HG03432 (cell line): ENCODE data around the gene IFRD1.

Experiments used
- ATAC-seq: cut with Tn5 transposase; IDR thresholded peaks from one replicate; pipeline ENCODE4 v1.9.1; 2021; ENCODE audit warnings: mild to moderate bottlenecking, moderate library complexity; ENCODE audit not compliant: unreplicated experiment

Gene IFRD1

GRCh38 chr7:112449902-112450806 is at the start of gene IFRD1:
TSS of gene IFRD1 (plus strand) at chr7:112450460. CDS start at chr7:112450689, 229 bp downstream.
- ATAC-seq = peak; percentile 77

- no peak for ATAC-seq
Observed at GRCh38 chr7:112404321-112404720, 45.9 kb upstream of the IFRD1 start.

GRCh38 chr7:112405286-112405685 is 45.0 kb upstream of the IFRD1 start:
- ATAC-seq = no peak

- no peak for ATAC-seq
Observed at GRCh38 chr7:112407261-112407660, 43.0 kb upstream of the IFRD1 start.

- ATAC-seq = no peak
Observed at GRCh38 chr7:112410092-112410491, 40.2 kb upstream of the IFRD1 start.

- ATAC-seq = no peak
Observed at GRCh38 chr7:112411186-112411795, 39.0 kb upstream of the IFRD1 start.

GRCh38 chr7:112414855-112415490 is 35.3 kb upstream of the IFRD1 start:
- ATAC-seq = peak; percentile 68

- ATAC-seq = no peak
Observed at GRCh38 chr7:112416127-112416526, 34.1 kb upstream of the IFRD1 start.

- ATAC-seq = no peak
Observed at GRCh38 chr7:112419543-112420130, 30.6 kb upstream of the IFRD1 start.

- no peak for ATAC-seq
Observed at GRCh38 chr7:112420236-112420861, 29.9 kb upstream of the IFRD1 start.

- ATAC-seq = peak; percentile 58
Observed at GRCh38 chr7:112421666-112422486, 28.4 kb upstream of the IFRD1 start.

GRCh38 chr7:112422842-112423496 is 27.3 kb upstream of the IFRD1 start:
- peak; percentile 70 for ATAC-seq

- no peak for ATAC-seq
Observed at GRCh38 chr7:112423987-112424386, 26.3 kb upstream of the IFRD1 start.

GRCh38 chr7:112427984-112428383 is 22.3 kb upstream of the IFRD1 start:
- ATAC-seq = no peak

GRCh38 chr7:112428715-112429114 is 21.5 kb upstream of the IFRD1 start:
- no peak for ATAC-seq

- no peak for ATAC-seq
Observed at GRCh38 chr7:112430649-112431048, 19.6 kb upstream of the IFRD1 start.

- no peak for ATAC-seq
Observed at GRCh38 chr7:112431803-112432202, 18.5 kb upstream of the IFRD1 start.

- ATAC-seq = no peak
Observed at GRCh38 chr7:112433289-112433688, 17.0 kb upstream of the IFRD1 start.

GRCh38 chr7:112437072-112437471 is 13.2 kb upstream of the IFRD1 start:
- no peak for ATAC-seq

GRCh38 chr7:112439476-112439875 is 10.8 kb upstream of the IFRD1 start:
- no peak for ATAC-seq
